GM12878 (cell line): ENCODE data around the gene TIAM1. TPM values are rescaled to one million over a fixed set of nuclear protein-coding genes. Genes with fewer than 3 reads are reported as not detected.

ENCODE experiments used
- ATAC-seq: fragments of 200-7000 bp; cut with Tn5 transposase; 3 replicates; pipeline ENCODE4 v1.9.1; 2020; ENCODE audit warnings: mild to moderate bottlenecking, moderate library complexity
- BruUV-seq: library from RNA; stranded (reverse); fragments of 400-500 nt; replicated peaks from 2 replicates; lab custom pipeline; 2021; lab: Mats Ljungman, UMichigan
- CTCF ChIA-PET: fragments of 300-600 bp; sonication (Branson Sonifier 250); formaldehyde crosslinking; extraction: SDS; loops from one replicate; lab custom pipeline; 2021; ENCODE audit warnings: inconsistent platforms; lab: Yijun Ruan, JAX
- POLR2A ChIA-PET: fragments of 350-600 bp; formaldehyde crosslinking; extraction: SDS; loops from one replicate; lab custom pipeline; 2021; ENCODE audit warnings: inconsistent platforms; lab: Charles Lee
- RAD21 ChIA-PET: fragments of 300-600 bp; sonication (Branson Sonifier 250); formaldehyde crosslinking; loops from one replicate; lab custom pipeline; 2023; ENCODE audit warnings: antibody characterized with exemption; ENCODE audit not compliant: unreplicated experiment; lab: Charles Lee
- SMC1A ChIA-PET: fragments of 300-600 bp; sonication (Branson Sonifier 250); formaldehyde crosslinking; loops from one replicate; lab custom pipeline; 2023; ENCODE audit not compliant: unreplicated experiment, uncharacterized antibody; lab: Charles Lee
- DNase-seq: peaks from one replicate; pipeline ENCODE4 v3.0.0-alpha.2; 2011; ENCODE audit warnings: low read depth, low spot score
- FAIRE-seq: peaks from 3 replicates; lab custom pipeline; 2011; peaks lifted over from hg19 to GRCh38; lab: Jason Lieb, UNC
- H2AFZ ChIP-seq: 2 replicates; pipeline ENCODE4 v1.6.0; 2011; ENCODE audit warnings: low read depth, low read length, control low read depth; ENCODE audit not compliant: control insufficient read depth
- H3K27ac ChIP-seq: 2 replicates; pipeline ENCODE4 v1.5.1; 2011; ENCODE audit warnings: control low read depth; ENCODE audit not compliant: control insufficient read depth, insufficient read depth
- H3K27me3 ChIP-seq, 2 experiments: replicated peaks in 1 of 2; 2 replicates each; pipeline versions ENCODE4 v1.6.0 to v1.6.1; 2011; ENCODE audit warnings: low read length in 1 of 2; ENCODE audit not compliant: control insufficient read depth in 2 of 2, insufficient read depth in 2 of 2
- H3K36me3 ChIP-seq, 2 experiments: 2 replicates each; pipeline ENCODE4 v1.5.1; 2011; ENCODE audit warnings: low read length in 1 of 2; ENCODE audit not compliant: control insufficient read depth in 2 of 2, insufficient read depth in 2 of 2
- H3K4me1 ChIP-seq: 2 replicates; pipeline ENCODE4 v1.6.1; 2011; ENCODE audit warnings: mild to moderate bottlenecking, low read length, moderate library complexity, mixed read lengths; ENCODE audit not compliant: control insufficient read depth, insufficient read depth
- H3K4me2 ChIP-seq: 2 replicates; pipeline ENCODE4 v1.6.0; 2011; ENCODE audit warnings: control low read depth; ENCODE audit not compliant: control insufficient read depth, insufficient read depth
- H3K4me3 ChIP-seq: fragments of 200-600 bp; sonication (generic); 2 replicates; pipeline ENCODE4 v1.5.1; 2016
- H3K79me2 ChIP-seq: 2 replicates; pipeline ENCODE4 v1.6.0; 2011; ENCODE audit warnings: low read length; ENCODE audit not compliant: control insufficient read depth, insufficient read depth
- H3K9ac ChIP-seq: 2 replicates; pipeline ENCODE4 v1.8.0; 2011; ENCODE audit warnings: low read length, control low read depth, mixed read lengths; ENCODE audit not compliant: control insufficient read depth, insufficient read depth
- H3K9me3 ChIP-seq: replicated peaks from 3 replicates; pipeline ENCODE4 v1.5.1; 2011; ENCODE audit warnings: mild to moderate bottlenecking, low read length; ENCODE audit not compliant: control insufficient read depth, insufficient read depth
- H4K20me1 ChIP-seq: 2 replicates; pipeline ENCODE4 v1.6.0; 2011; ENCODE audit not compliant: control insufficient read depth, insufficient read depth
- CUX1 ChIP-seq: IDR thresholded peaks from 2 replicates; pipeline ENCODE4 v1.6.1; 2012; ENCODE audit warnings: improper control_type of control experiment, low read depth, low read length; ENCODE audit not compliant: insufficient replicate concordance
- GATAD2B ChIP-seq: fragments of 450-650 bp; conservative IDR thresholded peaks from 2 replicates; pipeline ENCODE4 v1.6.1; 2017; ENCODE audit warnings: low read depth, mild to moderate bottlenecking, moderate library complexity
- NFYB ChIP-seq: IDR thresholded peaks from 2 replicates; pipeline ENCODE4 v1.6.1; 2011; ENCODE audit warnings: low read depth, mild to moderate bottlenecking, low read length, improper control_type of control experiment, moderate library complexity; ENCODE audit not compliant: insufficient read depth
- NRF1 ChIP-seq: conservative IDR thresholded peaks from 2 replicates; pipeline ENCODE4 v1.6.1; 2011; ENCODE audit warnings: mild to moderate bottlenecking, low read depth, low read length, improper control_type of control experiment
- PAX5 ChIP-seq: IDR thresholded peaks from 2 replicates; pipeline ENCODE4 v1.6.1; 2011; ENCODE audit warnings: low read depth, low read length, borderline replicate concordance
- POU2F2 ChIP-seq: IDR thresholded peaks from 3 replicates; pipeline ENCODE4 v1.6.1; 2011; ENCODE audit warnings: low read depth, mild to moderate bottlenecking, low read length, borderline replicate concordance
- RAD51 ChIP-seq: fragments of 450-650 bp; IDR thresholded peaks from 2 replicates; pipeline ENCODE4 v1.6.1; 2016; ENCODE audit warnings: moderate library complexity, mild to moderate bottlenecking, inconsistent platforms
- RBBP5 ChIP-seq: fragments of 200-600 bp; sonication (generic); conservative IDR thresholded peaks from 2 replicates; pipeline ENCODE4 v1.6.1; 2016
- SMARCA5 ChIP-seq: fragments of 450-650 bp; IDR thresholded peaks from 2 replicates; pipeline ENCODE4 v1.6.1; 2017; ENCODE audit warnings: mild to moderate bottlenecking
- SP1 ChIP-seq: IDR thresholded peaks from one replicate; pipeline ENCODE4 v1.6.1; 2011; ENCODE audit warnings: low read depth, low read length
- SREBF2 ChIP-seq: IDR thresholded peaks from 2 replicates; pipeline ENCODE4 v1.6.1; 2012; ENCODE audit warnings: mild to moderate bottlenecking, low read length
- in situ Hi-C: fragments of 300-500 bp; cut with MboI; formaldehyde crosslinking; loops from 9 replicates; pipeline ENCODE4 v1.14.3; 2018; ENCODE audit warnings: mixed read lengths
- intact Hi-C: fragments of 100-400 bp; cut with micrococcal nuclease; formaldehyde crosslinking; loops from one replicate; pipeline ENCODE4 v1.14.2; 2022; ENCODE audit not compliant: unreplicated experiment
- polyA plus RNA-seq, 11 experiments: library from polyadenylated mRNA; depleted of rRNA in 4 of 11; unstranded in 6 of 11; stranded (reverse) in 5 of 11; fragments of >200 nt; fragmentation: Nextera tagmentation in 4 of 11; fragmentation: Illumina TruSeq in 1 of 11; extraction: Ambion mirVana in 4 of 11; extraction: Trizol in 1 of 11; gene quantifications; 1 replicate in 1 of 11; 2 replicates in 10 of 11; pipeline versions ENCODE4 v1.2.1 to v1.2.3, GENCODE V29; 2011 to 2016; ENCODE audit warnings: inconsistent platforms in 2 of 11, missing spikeins in 2 of 11, low read depth in 1 of 11
- total RNA-seq, 4 experiments: library from RNA; depleted of rRNA in 3 of 4; stranded (reverse); fragments of >200 nt in 3 of 4; fragmentation: Illumina TruSeq in 1 of 4; extraction: Trizol in 1 of 4; gene quantifications; 2 replicates each; pipeline versions ENCODE4 v1.2.1 to v1.2.3, GENCODE V29; 2013 to 2021
- TF ChIP-seq, protein P1 (sequence below): fragments of 450-650 bp; IDR thresholded peaks from 2 replicates; pipeline ENCODE4 v1.6.1; 2016; ENCODE audit warnings: mild to moderate bottlenecking

The TIAM1 gene
- total and polyA plus RNA-seq, 10 of the 15 experiments (the other 5 are each of a cell fraction or from before 2014, with no cell fraction given) = 0.31 to 35.9 (median 0.78) TPM

GRCh38 chr21:31090376-31090775 lies 253.7 kb downstream of the TIAM1 start:
- Histone ChIP-seq H2AFZ (no peak overlapping the region), H3K27me3 (no peaks in the 10 kb centered on the region), H3K4me1 (no peaks in the 10 kb centered on the region), H3K9me3 (no peaks in the 10 kb centered on the region), H3K9ac (no peak overlapping the region), H3K36me3 (no peaks in the 10 kb centered on the region), H4K20me1 (no peaks in the 10 kb centered on the region), H3K27ac (no peak overlapping the region), H3K79me2 (no peaks in the 10 kb centered on the region), H3K4me3 (no peak overlapping the region), H3K4me2 (no peak overlapping the region)
- CTCF ChIA-PET = interaction anchor here (0.9 to 1.8 kb wide), 2 partner anchors 9 to 490 kb away, joined by 3 to 4 read pairs; no protein-coding TSS in a partner anchor
- DNase-seq (no peak), FAIRE-seq (no peak), ATAC-seq (no peak)
- in situ Hi-C loops = no loop called here
- intact Hi-C loops = no loop called here
- SMC1A ChIA-PET = no interaction called here
- TF ChIP-seq, protein P1, sequence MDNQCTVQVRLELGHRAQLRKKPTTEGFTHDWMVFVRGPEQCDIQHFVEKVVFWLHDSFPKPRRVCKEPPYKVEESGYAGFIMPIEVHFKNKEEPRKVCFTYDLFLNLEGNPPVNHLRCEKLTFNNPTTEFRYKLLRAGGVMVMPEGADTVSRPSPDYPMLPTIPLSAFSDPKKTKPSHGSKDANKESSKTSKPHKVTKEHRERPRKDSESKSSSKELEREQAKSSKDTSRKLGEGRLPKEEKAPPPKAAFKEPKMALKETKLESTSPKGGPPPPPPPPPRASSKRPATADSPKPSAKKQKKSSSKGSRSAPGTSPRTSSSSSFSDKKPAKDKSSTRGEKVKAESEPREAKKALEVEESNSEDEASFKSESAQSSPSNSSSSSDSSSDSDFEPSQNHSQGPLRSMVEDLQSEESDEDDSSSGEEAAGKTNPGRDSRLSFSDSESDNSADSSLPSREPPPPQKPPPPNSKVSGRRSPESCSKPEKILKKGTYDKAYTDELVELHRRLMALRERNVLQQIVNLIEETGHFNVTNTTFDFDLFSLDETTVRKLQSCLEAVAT = no peak
- TF ChIP-seq GATAD2B (no peak), SMARCA5 (no peak), NFYB (no peak), CUX1 (no peak), RAD51 (no peak), SREBF2 (no peak), POU2F2 (no peak), SP1 (no peak), NRF1 (no peak), RBBP5 (no peak), PAX5 (no peak)
- POLR2A ChIA-PET = no interaction called here
- RAD21 ChIA-PET = no interaction called here
- BruUV-seq = no TSS peak
